Measurements from ENCODE around the gene C1orf21. TPM values are rescaled to one million over a fixed set of nuclear protein-coding genes. Genes with fewer than 3 reads are reported as not detected.

C1orf21 gene
- total RNA-seq, 1 donor from 2014 or later = 44.6 TPM

- peak overlapping the region; percentile 0 for H3K27ac Mint-ChIP-seq
- peaks cover 9% of the 10 kb centered on the region for H3K36me3 Mint-ChIP-seq
- H3K4me3 Mint-ChIP-seq = no peak overlapping the region
- DNase-seq (ENCODE audit: extremely low spot score, unreplicated experiment) = no peak
- H3K27me3 Mint-ChIP-seq = no peaks in the 10 kb centered on the region
- H3K4me1 Mint-ChIP-seq (ENCODE audit: unreplicated experiment) = peaks cover 22% of the 10 kb centered on the region
- TF ChIP-seq CTCF (conservative IDR thresholded peaks at IDR 0.05) = no peak
- H3K9me3 Mint-ChIP-seq = peaks cover 7% of the 10 kb centered on the region
Measured at GRCh38 chr1:184577319-184577718, 190.5 kb downstream of the C1orf21 start.

GRCh38 chr1:184582411-184582810, 195.6 kb downstream of the C1orf21 start:
- Mint-ChIP-seq H3K4me1 (ENCODE audit: unreplicated experiment) (peaks cover 17% of the 10 kb centered on the region), H3K9me3 (peaks cover 7% of the 10 kb centered on the region), H3K4me3 (no peak overlapping the region), H3K27ac (no peak overlapping the region), H3K36me3 (peaks cover 13% of the 10 kb centered on the region), H3K27me3 (no peaks in the 10 kb centered on the region)
- DNase-seq (ENCODE audit: extremely low spot score, unreplicated experiment) = no peak
- no peak for TF ChIP-seq CTCF (conservative IDR thresholded peaks at IDR 0.05)

GRCh38 chr1:184583849-184584248, 197.0 kb downstream of the C1orf21 start:
- Mint-ChIP-seq H3K27ac (peak overlapping the region; percentile 43), H3K4me3 (no peak overlapping the region), H3K4me1 (ENCODE audit: unreplicated experiment) (peaks cover 17% of the 10 kb centered on the region), H3K27me3 (no peaks in the 10 kb centered on the region), H3K36me3 (peaks cover 13% of the 10 kb centered on the region), H3K9me3 (peaks cover 7% of the 10 kb centered on the region)
- no peak for DNase-seq (ENCODE audit: extremely low spot score, unreplicated experiment)
- no peak for TF ChIP-seq CTCF (conservative IDR thresholded peaks at IDR 0.05)

GRCh38 chr1:184588701-184589100, 201.9 kb downstream of the C1orf21 start:
- Mint-ChIP-seq H3K4me3 (no peak overlapping the region), H3K36me3 (peaks cover 12% of the 10 kb centered on the region), H3K9me3 (peaks cover 5% of the 10 kb centered on the region), H3K4me1 (ENCODE audit: unreplicated experiment) (peaks cover 26% of the 10 kb centered on the region), H3K27me3 (no peaks in the 10 kb centered on the region), H3K27ac (peak overlapping the region; percentile 30)
- DNase-seq (ENCODE audit: extremely low spot score, unreplicated experiment) = no peak
- TF ChIP-seq CTCF (conservative IDR thresholded peaks at IDR 0.05) = no peak

GRCh38 chr1:184590163-184590750, 203.4 kb downstream of the C1orf21 start:
- Mint-ChIP-seq H3K36me3 (peaks cover 12% of the 10 kb centered on the region), H3K27ac (peak overlapping the region; percentile 90), H3K9me3 (peaks cover 5% of the 10 kb centered on the region), H3K4me1 (ENCODE audit: unreplicated experiment) (peaks cover 24% of the 10 kb centered on the region), H3K4me3 (peak overlapping the region; percentile 55), H3K27me3 (no peaks in the 10 kb centered on the region)
- DNase-seq (ENCODE audit: extremely low spot score, unreplicated experiment) = no peak
- TF ChIP-seq CTCF (conservative IDR thresholded peaks at IDR 0.05) = no peak
